ENCODE measurements around the gene CNTRL. TPM values are rescaled to one million over a fixed set of nuclear protein-coding genes. Genes with fewer than 3 reads are reported as not detected.

CNTRL gene
- total RNA-seq, 4 donors from 2014 or later = 23.5 to 31.5 (median 29.6) TPM

DNA sequence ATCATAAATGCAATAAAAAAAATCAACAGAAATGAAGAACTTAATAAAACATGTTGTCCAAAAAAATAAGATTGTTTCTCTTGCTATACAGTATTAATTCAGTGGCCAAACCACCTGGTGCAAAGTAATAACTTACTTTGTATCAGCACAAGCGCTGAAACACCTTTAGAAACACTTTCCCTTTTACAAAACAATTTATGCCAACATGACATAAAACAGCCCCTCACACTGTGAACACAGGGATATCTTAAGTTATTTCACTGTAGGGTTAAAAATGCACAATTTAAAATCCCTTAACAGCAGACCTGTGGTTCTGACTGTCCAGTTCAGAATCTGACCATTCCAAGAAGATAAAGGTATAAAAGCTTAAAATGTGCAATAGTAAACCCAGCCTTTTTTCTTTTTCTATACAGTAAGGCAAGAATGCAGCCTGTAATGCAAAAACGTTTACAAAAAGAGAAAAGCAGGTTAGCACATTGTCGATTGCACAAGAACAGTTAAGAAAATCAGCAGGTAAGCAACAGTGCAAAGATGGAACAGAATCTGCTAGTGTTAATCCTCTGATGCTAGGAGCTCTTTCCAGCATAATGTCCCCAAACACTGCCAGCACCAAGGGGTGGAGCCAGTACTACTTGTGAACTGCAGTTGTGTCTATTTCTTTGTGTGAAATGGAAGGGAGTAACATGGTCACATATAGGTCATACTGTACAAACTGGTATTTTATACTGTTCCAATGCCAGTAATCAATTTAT lies 105.4 kb downstream of the CNTRL start:
- H3K4me1 ChIP-seq = no peaks in the 10 kb centered on the region
- TF ChIP-seq, protein P1, sequence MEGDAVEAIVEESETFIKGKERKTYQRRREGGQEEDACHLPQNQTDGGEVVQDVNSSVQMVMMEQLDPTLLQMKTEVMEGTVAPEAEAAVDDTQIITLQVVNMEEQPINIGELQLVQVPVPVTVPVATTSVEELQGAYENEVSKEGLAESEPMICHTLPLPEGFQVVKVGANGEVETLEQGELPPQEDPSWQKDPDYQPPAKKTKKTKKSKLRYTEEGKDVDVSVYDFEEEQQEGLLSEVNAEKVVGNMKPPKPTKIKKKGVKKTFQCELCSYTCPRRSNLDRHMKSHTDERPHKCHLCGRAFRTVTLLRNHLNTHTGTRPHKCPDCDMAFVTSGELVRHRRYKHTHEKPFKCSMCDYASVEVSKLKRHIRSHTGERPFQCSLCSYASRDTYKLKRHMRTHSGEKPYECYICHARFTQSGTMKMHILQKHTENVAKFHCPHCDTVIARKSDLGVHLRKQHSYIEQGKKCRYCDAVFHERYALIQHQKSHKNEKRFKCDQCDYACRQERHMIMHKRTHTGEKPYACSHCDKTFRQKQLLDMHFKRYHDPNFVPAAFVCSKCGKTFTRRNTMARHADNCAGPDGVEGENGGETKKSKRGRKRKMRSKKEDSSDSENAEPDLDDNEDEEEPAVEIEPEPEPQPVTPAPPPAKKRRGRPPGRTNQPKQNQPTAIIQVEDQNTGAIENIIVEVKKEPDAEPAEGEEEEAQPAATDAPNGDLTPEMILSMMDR (IDR thresholded peaks at IDR 0.05) = no peak
- no peak for TF ChIP-seq POLR2A (IDR thresholded peaks at IDR 0.05)
- intact Hi-C loops (cut with DNase I; ENCODE audit: low total_unique reads) = no loop called here
- H3K9me3 ChIP-seq = no peaks in the 10 kb centered on the region
- no peak overlapping the region for H3K4me3 ChIP-seq
- DNase-seq = no peak
- H3K27ac ChIP-seq = no peak overlapping the region
- no peaks in the 10 kb centered on the region for H3K36me3 ChIP-seq
- H3K27me3 ChIP-seq = no peaks in the 10 kb centered on the region

- H3K4me3 ChIP-seq = no peak overlapping the region
- no peaks in the 10 kb centered on the region for H3K36me3 ChIP-seq
- H3K4me1 ChIP-seq = no peaks in the 10 kb centered on the region
- no peak for TF ChIP-seq POLR2A (IDR thresholded peaks at IDR 0.05)
- TF ChIP-seq, protein P1 (IDR thresholded peaks at IDR 0.05) = no peak
- H3K9me3 ChIP-seq = no peaks in the 10 kb centered on the region
- no peaks in the 10 kb centered on the region for H3K27me3 ChIP-seq
- no peak for DNase-seq
- intact Hi-C loops (cut with DNase I; ENCODE audit: low total_unique reads) = no loop called here
- H3K27ac ChIP-seq = no peak overlapping the region
These were observed 107.5 kb downstream of the CNTRL start for GRCh38 chr9:121182101-121182836.

DNA sequence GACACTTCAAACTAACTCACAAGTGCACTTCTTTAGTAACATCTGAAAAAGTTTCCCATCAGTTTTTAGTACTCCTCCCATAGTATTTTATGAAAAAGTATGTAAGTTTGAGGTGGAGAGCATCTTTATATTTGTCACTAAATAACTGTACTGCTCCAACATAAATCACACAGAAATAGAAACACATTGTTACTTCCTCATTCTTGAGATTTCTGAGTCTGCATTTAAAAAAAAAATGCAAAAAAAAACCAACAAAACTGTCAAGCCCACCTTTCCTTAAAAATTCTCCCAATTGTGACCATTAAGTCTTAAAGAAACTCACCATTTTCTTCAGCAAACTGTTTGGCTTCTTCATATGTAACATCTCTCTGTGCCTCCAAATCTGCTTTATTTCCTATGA lies 108.2 kb downstream of the CNTRL start:
- H3K4me1 ChIP-seq = no peaks in the 10 kb centered on the region
- H3K36me3 ChIP-seq = no peaks in the 10 kb centered on the region

DNA sequence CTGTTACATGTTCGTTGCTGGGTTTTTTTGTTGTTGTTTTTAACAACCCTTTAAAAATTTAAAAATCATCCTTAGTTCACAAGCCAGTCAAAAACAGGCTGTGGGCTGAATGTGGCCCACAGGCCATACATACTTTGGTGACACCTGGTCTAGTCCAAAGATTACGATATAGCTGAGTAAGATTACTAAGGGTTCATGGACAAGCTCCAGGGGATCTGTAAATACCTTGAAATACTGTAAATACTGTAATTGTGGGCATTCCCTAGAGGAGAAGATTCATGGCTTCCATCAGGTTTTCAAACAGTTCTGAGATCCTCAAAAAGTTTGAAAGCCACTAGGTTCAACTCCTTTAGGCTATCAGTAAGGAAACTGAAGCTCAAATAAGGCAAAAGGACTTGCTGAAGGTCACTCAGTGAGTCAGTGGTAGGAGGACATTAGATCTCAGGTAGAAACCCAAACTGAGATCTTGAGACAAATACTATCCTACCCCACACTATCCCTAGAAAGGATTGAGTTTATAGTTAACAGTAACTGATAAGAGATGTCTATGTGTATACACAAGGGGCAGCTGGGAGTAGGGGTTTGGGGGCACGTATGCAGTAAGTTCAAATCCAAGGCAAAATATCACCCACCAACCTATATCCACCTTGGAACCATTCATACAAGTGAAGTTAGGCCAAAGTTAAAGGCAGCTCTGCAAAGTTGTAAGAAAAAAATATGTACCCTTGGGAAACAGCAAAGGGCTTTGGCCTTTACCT lies 109.1 kb downstream of the CNTRL start:
- H3K36me3 ChIP-seq = no peaks in the 10 kb centered on the region
- no peaks in the 10 kb centered on the region for H3K4me1 ChIP-seq
- no peaks in the 10 kb centered on the region for H3K27me3 ChIP-seq
- intact Hi-C loops (cut with DNase I; ENCODE audit: low total_unique reads) = no loop called here
- TF ChIP-seq, protein P1 (IDR thresholded peaks at IDR 0.05) = no peak
- no peak for DNase-seq
- H3K27ac ChIP-seq = no peak overlapping the region
- H3K4me3 ChIP-seq = no peak overlapping the region
- H3K9me3 ChIP-seq = no peaks in the 10 kb centered on the region

More for the DNA sequence above, 108.2 kb downstream of the CNTRL start:
- no peak for TF ChIP-seq POLR2A (IDR thresholded peaks at IDR 0.05)
- TF ChIP-seq, protein P1 (IDR thresholded peaks at IDR 0.05) = no peak
- Histone ChIP-seq H3K4me3 (no peak overlapping the region), H3K27ac (peak overlapping the region in 1 of 2 donors; percentile 12), H3K27me3 (no peaks in the 10 kb centered on the region), H3K9me3 (no peaks in the 10 kb centered on the region)
- no peak for DNase-seq
- intact Hi-C loops (cut with DNase I; ENCODE audit: low total_unique reads) = no loop called here
